Upper lobe of left lung (tissue), 6 donors: ENCODE measurements around the gene LARGE1. TPM values are rescaled to one million over a fixed set of nuclear protein-coding genes. Genes with fewer than 3 reads are reported as not detected.

Source experiments
- ATAC-seq, 2 donors: fragments of 200-7000 bp; cut with Tn5 transposase; one replicate each; pipeline ENCODE4 v1.9.1; 2022; ENCODE audit warnings: mild to moderate bottlenecking in 2 of 2, moderate library complexity in 2 of 2; ENCODE audit not compliant: low FRiP score in 2 of 2
- DNase-seq, 2 donors: peaks; one replicate each; pipeline ENCODE4 v3.0.0-alpha.2; 2019 to 2020
- H3K27ac ChIP-seq, 4 donors: fragments of 200-600 bp; sonication (generic); one replicate each; pipeline ENCODE4 v1.5.1; 2016 to 2019
- H3K27me3 ChIP-seq, 4 donors: fragments of 200-600 bp; sonication (generic); one replicate each; pipeline ENCODE4 v1.5.1; 2017 to 2019
- H3K36me3 ChIP-seq, 4 donors: fragments of 200-600 bp; sonication (generic); one replicate each; pipeline ENCODE4 v1.5.1; 2016 to 2019
- H3K4me1 ChIP-seq, 4 donors: fragments of 200-600 bp; sonication (generic); one replicate each; pipeline ENCODE4 v1.5.1; 2018 to 2019
- H3K4me3 ChIP-seq, 4 donors: fragments of 200-600 bp; sonication (generic); one replicate each; pipeline ENCODE4 v1.5.1; 2017 to 2019; ENCODE audit warnings: mild to moderate bottlenecking in 2 of 4, moderate library complexity in 1 of 4
- H3K9me3 ChIP-seq, 4 donors: fragments of 200-600 bp; sonication (generic); one replicate each; pipeline ENCODE4 v1.5.1; 2018 to 2019
- EP300 ChIP-seq, 4 donors: sonication (generic); formaldehyde crosslinking; IDR thresholded peaks; one replicate each; pipeline ENCODE4 v1.5.1; 2017; ENCODE audit warnings: antibody characterized with exemption in 4 of 4, control low read depth in 2 of 4
- POLR2A ChIP-seq, 4 donors: fragments of 450-650 bp; IDR thresholded peaks; one replicate each; pipeline ENCODE4 v1.5.1; 2016 to 2017; ENCODE audit warnings: antibody characterized with exemption in 4 of 4, mild to moderate bottlenecking in 2 of 4
- POLR2AphosphoS5 ChIP-seq, 2 donors: sonication (generic); formaldehyde crosslinking; IDR thresholded peaks; one replicate each; pipeline ENCODE4 v1.5.1; 2017; ENCODE audit warnings: antibody characterized with exemption in 2 of 2
- WGBS, 2 donors: methylation state at CpG; one replicate each; pipeline ENCODE4 v1.1.5; 2017 to 2018; 5-methylcytosine and 5-hydroxymethylcytosine counted together
- total RNA-seq, 6 donors: library from RNA; depleted of rRNA in 4 of 6; stranded (reverse); fragments of >200 nt in 4 of 6; gene quantifications; one replicate each; pipeline versions ENCODE4 v1.1.0 to v1.2.1, GENCODE V29; 2016 to 2021
- TF ChIP-seq, protein P1 (sequence below), 6 experiments: fragments of 450-650 bp in 4 of 6; fragments of 200-600 bp in 2 of 6; sonication (generic) in 2 of 6; IDR thresholded peaks; one replicate each; pipeline ENCODE4 v1.5.1; 2016 to 2019; ENCODE audit warnings: antibody characterized with exemption in 6 of 6
- donor health status: DM: no; HTN: no; CAD: no; lungs with moderate emphysema.
- donor health status: DM: no; HTN: yes; CAD: no; lungs with severe emphysema.

The LARGE1 gene
- total RNA-seq, 6 donors from 2014 or later, result 14.0 to 56.6 (median 25.3) TPM

DNA sequence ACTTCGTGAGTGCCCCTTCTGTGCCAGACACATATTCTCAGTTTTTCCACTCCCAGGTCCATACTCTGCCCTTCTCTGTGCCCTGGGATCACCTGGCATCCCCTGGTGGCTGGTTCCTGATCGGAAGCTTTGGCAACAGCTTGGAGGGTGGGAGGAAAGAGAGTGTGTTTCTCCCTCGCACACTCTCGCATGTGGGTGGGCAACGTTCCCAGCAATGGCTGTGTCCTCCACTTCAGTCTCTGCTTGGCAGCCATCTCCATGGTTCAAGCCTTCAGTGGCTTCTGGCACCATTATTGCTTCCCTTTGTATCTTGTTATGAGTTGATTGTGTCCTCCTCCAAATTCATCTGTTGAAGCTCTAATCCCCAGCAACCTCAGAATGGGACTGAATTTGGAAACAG lies 519.4 kb downstream of the LARGE1 start:
- H3K9me3 ChIP-seq, result no peaks in the 10 kb centered on the region
- H3K4me1 ChIP-seq, result peaks cover 0 to 10% (median 0%) of the 10 kb centered on the region in 4 donors
- no peak for DNase-seq
- TF ChIP-seq EP300 (IDR thresholded peaks at IDR 0.05), result no peak
- no peak for TF ChIP-seq POLR2A (IDR thresholded peaks at IDR 0.05)
- TF ChIP-seq, protein P1, sequence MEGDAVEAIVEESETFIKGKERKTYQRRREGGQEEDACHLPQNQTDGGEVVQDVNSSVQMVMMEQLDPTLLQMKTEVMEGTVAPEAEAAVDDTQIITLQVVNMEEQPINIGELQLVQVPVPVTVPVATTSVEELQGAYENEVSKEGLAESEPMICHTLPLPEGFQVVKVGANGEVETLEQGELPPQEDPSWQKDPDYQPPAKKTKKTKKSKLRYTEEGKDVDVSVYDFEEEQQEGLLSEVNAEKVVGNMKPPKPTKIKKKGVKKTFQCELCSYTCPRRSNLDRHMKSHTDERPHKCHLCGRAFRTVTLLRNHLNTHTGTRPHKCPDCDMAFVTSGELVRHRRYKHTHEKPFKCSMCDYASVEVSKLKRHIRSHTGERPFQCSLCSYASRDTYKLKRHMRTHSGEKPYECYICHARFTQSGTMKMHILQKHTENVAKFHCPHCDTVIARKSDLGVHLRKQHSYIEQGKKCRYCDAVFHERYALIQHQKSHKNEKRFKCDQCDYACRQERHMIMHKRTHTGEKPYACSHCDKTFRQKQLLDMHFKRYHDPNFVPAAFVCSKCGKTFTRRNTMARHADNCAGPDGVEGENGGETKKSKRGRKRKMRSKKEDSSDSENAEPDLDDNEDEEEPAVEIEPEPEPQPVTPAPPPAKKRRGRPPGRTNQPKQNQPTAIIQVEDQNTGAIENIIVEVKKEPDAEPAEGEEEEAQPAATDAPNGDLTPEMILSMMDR (IDR thresholded peaks at IDR 0.05), result no peak
- no peak for TF ChIP-seq POLR2AphosphoS5 (IDR thresholded peaks at IDR 0.05)
- H3K36me3 ChIP-seq, result no peaks in the 10 kb centered on the region
- H3K27me3 ChIP-seq, result no peaks in the 10 kb centered on the region
- H3K27ac ChIP-seq, result no peak overlapping the region
- no peak for ATAC-seq
- WGBS, 2 donors, result 79 to 82% methylated on average over 5 of the region's 5 CpGs
- H3K4me3 ChIP-seq, result no peak overlapping the region

DNA sequence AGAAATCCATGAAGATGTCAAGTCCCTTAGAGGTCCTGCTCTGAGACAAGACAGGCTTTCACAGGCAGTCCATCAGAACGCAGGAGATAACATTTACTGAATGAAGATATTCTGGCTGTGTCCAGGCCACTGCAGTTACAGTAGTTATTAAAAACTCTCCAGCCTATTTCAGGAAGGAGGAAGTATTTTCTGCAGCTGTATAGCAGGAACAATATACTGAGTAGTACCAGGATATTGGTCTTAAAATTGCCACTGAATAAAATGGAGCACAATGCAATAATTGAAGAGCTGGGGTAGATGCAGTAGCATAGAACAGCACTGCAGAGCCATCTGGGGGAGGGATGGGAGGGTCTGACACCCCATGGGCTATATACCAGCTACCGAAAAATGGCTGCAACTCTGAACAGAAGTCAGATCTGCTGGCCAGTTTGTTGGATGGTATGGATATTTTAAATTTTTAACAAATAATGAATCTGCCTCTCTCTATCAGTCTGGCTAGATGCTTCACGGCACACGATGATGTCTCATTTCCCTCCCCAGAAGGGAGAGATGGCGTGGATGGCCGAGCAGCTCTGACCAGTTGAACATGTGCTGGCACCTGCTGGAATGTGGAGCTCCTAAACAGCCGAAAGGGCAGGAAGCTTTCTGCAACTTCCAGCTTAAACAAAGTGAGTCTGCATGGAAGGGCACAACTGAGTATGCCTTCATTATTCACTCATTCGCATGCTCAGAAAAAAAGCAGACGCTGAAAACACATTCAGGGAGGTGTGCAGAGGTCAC lies 520.0 kb downstream of the LARGE1 start:
- Histone ChIP-seq H3K4me1 (peaks cover 0 to 10% (median 0%) of the 10 kb centered on the region in 4 donors), H3K9me3 (no peaks in the 10 kb centered on the region), H3K4me3 (no peak overlapping the region), H3K27ac (no peak overlapping the region), H3K36me3 (no peaks in the 10 kb centered on the region), H3K27me3 (no peaks in the 10 kb centered on the region)
- WGBS, 2 donors, result 87 to 92% methylated on average over 9 of the region's 9 CpGs
- no peak for DNase-seq
- TF ChIP-seq, protein P1 (IDR thresholded peaks at IDR 0.05), result no peak
- TF ChIP-seq POLR2AphosphoS5 (IDR thresholded peaks at IDR 0.05) (no peak), POLR2A (IDR thresholded peaks at IDR 0.05) (no peak), EP300 (IDR thresholded peaks at IDR 0.05) (no peak)
- no peak for ATAC-seq

DNA sequence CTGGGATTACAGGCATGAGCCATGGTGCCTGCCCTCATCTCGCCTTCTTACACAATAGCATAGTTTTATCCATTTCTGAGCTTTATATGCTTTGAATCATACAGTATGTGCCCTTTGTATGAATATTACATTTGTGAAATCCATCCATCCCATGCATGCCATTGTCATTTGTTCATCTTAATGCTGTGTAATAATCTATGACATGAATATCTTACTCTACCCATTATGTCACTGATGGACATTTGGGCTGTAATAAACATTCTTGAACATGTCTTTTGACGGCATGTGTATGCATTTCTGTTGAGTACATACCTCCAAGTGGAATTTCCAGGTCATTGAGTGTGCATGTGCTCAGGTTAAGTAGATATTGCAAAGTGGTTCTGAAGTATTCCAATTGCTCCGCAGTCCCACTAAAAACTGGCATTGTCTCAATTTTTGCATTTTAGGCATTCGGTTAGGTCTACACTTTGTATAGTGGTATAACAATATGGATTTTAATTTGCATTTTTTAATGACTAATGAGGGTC lies 522.8 kb downstream of the LARGE1 start:
- ATAC-seq, result peak in 1 of 2 donors; percentile 63
- Histone ChIP-seq H3K4me1 (peaks cover 0 to 10% (median 0%) of the 10 kb centered on the region in 4 donors), H3K27ac (no peak overlapping the region), H3K36me3 (no peaks in the 10 kb centered on the region), H3K27me3 (no peaks in the 10 kb centered on the region), H3K9me3 (no peaks in the 10 kb centered on the region), H3K4me3 (no peak overlapping the region)
- DNase-seq, result no peak
- WGBS, 2 donors, result 73 to 76% methylated on average over 4 of the region's 4 CpGs
- TF ChIP-seq POLR2AphosphoS5 (IDR thresholded peaks at IDR 0.05) (no peak), POLR2A (IDR thresholded peaks at IDR 0.05) (no peak), EP300 (IDR thresholded peaks at IDR 0.05) (peak in 1 of 4 donors; percentile 58)
- TF ChIP-seq, protein P1 (IDR thresholded peaks at IDR 0.05), result no peak

DNA sequence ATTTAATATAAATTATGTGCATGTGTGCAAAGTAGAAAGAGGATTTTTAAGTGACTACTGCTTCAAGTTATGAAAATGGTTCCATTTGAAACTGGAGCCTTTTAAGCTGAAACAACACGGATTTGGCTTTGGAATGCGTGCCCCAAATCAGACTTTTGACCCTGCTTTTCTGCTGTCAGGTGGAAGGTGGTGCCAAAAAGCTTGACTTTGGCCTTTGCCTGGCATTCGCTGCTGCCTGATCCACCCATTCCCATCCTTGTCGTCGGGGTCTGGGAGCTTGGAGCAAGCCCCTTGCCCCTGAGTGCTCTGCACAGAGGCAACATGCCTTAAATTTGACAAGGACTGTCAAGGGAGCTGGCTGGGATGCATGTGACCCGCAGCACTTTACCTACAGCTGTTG lies 526.8 kb downstream of the LARGE1 start:
- 68 to 69% methylated on average over 6 of the region's 6 CpGs for WGBS, 2 donors

More for the DNA sequence above, 526.8 kb downstream of the LARGE1 start:
- TF ChIP-seq POLR2AphosphoS5 (IDR thresholded peaks at IDR 0.05), result no peak
- TF ChIP-seq, protein P1 (IDR thresholded peaks at IDR 0.05), result no peak
- TF ChIP-seq EP300 (IDR thresholded peaks at IDR 0.05), result no peak
- no peak for TF ChIP-seq POLR2A (IDR thresholded peaks at IDR 0.05)
- Histone ChIP-seq H3K36me3 (no peaks in the 10 kb centered on the region), H3K4me1 (peaks cover 0 to 8% (median 0%) of the 10 kb centered on the region in 4 donors), H3K9me3 (no peaks in the 10 kb centered on the region), H3K27me3 (no peaks in the 10 kb centered on the region), H3K27ac (no peak overlapping the region), H3K4me3 (no peak overlapping the region)
- DNase-seq (no peak), ATAC-seq (no peak)
